Stimulated activated naive B cell treated with anti-CD40 and anti-IgM and Interleukin-4, amounts not matched to agents 10 μg/mL and 1 μg/mL and 100 μg/mL, for 72 hours (primary cell): ENCODE measurements around the gene CD38.

Experiments used
- ATAC-seq, 2 donors: fragments of 150-1000 bp; cut with Tn5 transposase; replicated peaks; 2 replicates each; pipeline ENCODE4 v1.10.0; 2021; ENCODE audit warnings: moderate library complexity in 1 of 2
- DNase-seq: peaks from one replicate; pipeline ENCODE4 v3.0.0; 2021
- H3K27ac Mint-ChIP-seq: one replicate; pipeline ENCODE4 v1.8.0; 2022; ENCODE audit warnings: mild to moderate bottlenecking, mixed read lengths
- H3K27me3 Mint-ChIP-seq, 2 donors: one replicate each; pipeline ENCODE4 v1.8.0; 2022; ENCODE audit warnings: mixed read lengths in 2 of 2
- H3K36me3 Mint-ChIP-seq, 2 donors: one replicate each; pipeline ENCODE4 v1.8.0; 2022; ENCODE audit warnings: mixed read lengths in 2 of 2, mild to moderate bottlenecking in 1 of 2
- H3K4me1 Mint-ChIP-seq, 2 donors: one replicate each; pipeline ENCODE4 v1.8.0; 2022; ENCODE audit warnings: mixed read lengths in 2 of 2, mild to moderate bottlenecking in 1 of 2
- H3K4me3 Mint-ChIP-seq, 2 donors: one replicate each; pipeline ENCODE4 v1.8.0; 2022; ENCODE audit warnings: mild to moderate bottlenecking in 2 of 2, mixed read lengths in 2 of 2, moderate library complexity in 1 of 2
- H3K9me3 Mint-ChIP-seq, 2 donors: one replicate each; pipeline ENCODE4 v1.8.0; 2022; ENCODE audit warnings: mixed read lengths in 2 of 2, mild to moderate bottlenecking in 1 of 2

The CD38 gene

DNA sequence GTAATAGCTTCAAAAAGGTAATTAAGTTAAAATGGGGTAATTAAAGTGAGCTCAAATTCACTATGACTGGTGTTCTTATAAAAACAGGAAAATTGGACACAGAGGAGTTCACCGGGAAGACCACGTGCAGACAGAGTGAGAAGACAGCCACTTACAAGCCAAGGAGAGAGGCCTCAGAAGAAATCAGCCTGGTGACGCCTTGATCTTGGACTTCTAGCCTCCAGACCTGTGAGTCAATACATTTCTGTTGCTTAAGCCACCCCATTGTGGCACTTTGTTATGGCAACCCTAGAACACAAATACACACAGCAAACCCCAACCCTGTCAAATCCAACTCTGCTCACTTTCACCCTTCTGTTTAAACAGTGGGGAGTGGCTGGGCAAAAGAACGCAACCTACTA, 4.1 kb upstream of the CD38 start:
- Mint-ChIP-seq H3K9me3 (no peaks in the 10 kb centered on the region), H3K27ac (no peak overlapping the region)
- no peak for ATAC-seq

GRCh38 chr4:15776871-15777648, 1.1 kb upstream of the CD38 start:
- H3K9me3 Mint-ChIP-seq, result no peaks in the 10 kb centered on the region
- DNase-seq, result no peak
- H3K27ac Mint-ChIP-seq, result no peak overlapping the region
- peaks cover 0 to 3% of the 10 kb centered on the region in 2 donors for H3K27me3 Mint-ChIP-seq
- H3K36me3 Mint-ChIP-seq, result peaks cover 5 to 7% of the 10 kb centered on the region in 2 donors
- H3K4me3 Mint-ChIP-seq, result no peak overlapping the region
- ATAC-seq, result no peak
- H3K4me1 Mint-ChIP-seq, result peaks cover 31 to 44% of the 10 kb centered on the region in 2 donors

More for the DNA sequence above, 4.1 kb upstream of the CD38 start:
- DNase-seq, result no peak
- H3K27me3 Mint-ChIP-seq, result peaks cover 0 to 3% of the 10 kb centered on the region in 2 donors
- peaks cover 24 to 25% of the 10 kb centered on the region in 2 donors for H3K4me1 Mint-ChIP-seq
- no peaks in the 10 kb centered on the region for H3K36me3 Mint-ChIP-seq
- no peak overlapping the region for H3K4me3 Mint-ChIP-seq

DNA sequence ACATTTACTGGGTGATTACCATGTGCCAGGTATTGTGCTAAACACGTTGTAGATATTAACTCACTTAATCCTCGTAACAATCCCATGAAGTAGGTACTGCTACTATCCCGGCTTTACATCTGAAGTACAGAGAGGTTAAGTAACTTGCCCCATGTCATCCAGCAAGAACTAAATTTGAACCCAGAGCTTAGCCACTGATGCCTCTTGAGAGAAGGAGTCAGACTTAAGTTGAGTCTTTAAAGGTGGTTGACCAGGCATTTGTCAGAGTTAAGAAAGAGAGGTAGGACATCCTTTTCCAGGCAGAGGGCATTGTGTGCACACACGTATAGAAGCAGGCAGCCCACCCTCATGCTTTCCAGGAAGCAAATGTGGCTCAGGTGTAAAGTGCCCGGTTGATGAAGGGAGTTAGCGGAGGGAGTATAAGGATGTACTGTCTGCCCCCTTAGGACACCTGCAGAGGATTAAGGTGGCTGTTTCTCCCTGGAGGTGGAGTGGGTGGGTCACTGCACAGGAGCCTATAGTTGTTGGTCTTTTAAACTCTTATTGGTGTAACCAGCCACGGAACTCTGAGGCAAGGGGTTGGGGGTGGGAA, 335 bp upstream of the CD38 start:
- ATAC-seq (no peak), DNase-seq (no peak)
- Mint-ChIP-seq H3K4me3 (peak overlapping the region; percentile 91 to 94), H3K9me3 (no peaks in the 10 kb centered on the region), H3K27me3 (peaks cover 0 to 3% of the 10 kb centered on the region in 2 donors), H3K4me1 (peaks cover 35 to 51% of the 10 kb centered on the region in 2 donors), H3K27ac (no peak overlapping the region), H3K36me3 (peaks cover 5 to 8% of the 10 kb centered on the region in 2 donors)

DNA sequence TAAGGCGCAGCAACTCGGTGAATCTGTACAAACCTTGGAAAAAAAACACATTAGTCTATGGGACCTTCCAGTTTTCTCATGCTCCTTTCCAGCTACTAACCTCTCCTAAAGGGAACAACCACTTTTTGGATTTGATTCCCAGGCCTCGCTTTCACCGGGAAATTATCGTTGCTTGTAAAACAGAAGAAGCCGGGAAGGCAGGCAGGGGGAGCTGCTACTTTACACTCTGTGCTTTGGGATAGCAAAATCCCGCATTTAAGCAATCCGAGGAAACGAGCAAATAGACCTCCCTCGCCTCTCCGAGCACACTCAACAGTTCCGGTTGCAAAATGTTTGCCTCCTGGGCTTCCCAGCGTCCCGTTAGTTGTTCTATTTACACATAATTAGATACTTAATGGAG, 1.2 kb downstream of the CD38 start:
- H3K4me3 Mint-ChIP-seq, result peak overlapping the region; percentile 91 to 94
- DNase-seq, result no peak
- H3K36me3 Mint-ChIP-seq, result peaks cover 14 to 16% of the 10 kb centered on the region in 2 donors
- no peak for ATAC-seq
- H3K27ac Mint-ChIP-seq, result peak overlapping the region; percentile 27
- peaks cover 0 to 2% of the 10 kb centered on the region in 2 donors for H3K9me3 Mint-ChIP-seq
- peaks cover 0 to 3% of the 10 kb centered on the region in 2 donors for H3K27me3 Mint-ChIP-seq
- H3K4me1 Mint-ChIP-seq, result peaks cover 43 to 66% of the 10 kb centered on the region in 2 donors

DNA sequence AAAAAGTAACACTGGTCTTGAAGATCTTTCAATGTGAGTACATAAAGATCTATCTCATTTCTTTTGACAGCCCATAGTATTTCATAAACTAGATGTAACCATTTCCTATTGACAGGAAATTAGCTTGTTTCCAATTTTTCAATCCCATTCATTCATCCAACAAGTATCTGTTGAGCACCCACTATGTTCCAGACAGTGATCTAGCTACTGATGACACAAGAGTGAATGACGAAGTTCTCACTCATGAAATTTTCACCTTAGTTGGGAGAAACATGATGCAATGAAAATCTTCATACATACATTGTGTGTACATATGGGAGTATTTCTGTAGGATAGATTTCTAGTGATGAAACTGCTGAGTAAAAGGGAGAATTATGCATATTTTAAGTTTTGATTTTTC, 1.7 kb downstream of the CD38 start:
- H3K36me3 Mint-ChIP-seq, result peaks cover 18 to 19% of the 10 kb centered on the region in 2 donors
- DNase-seq (no peak), ATAC-seq (no peak)

DNA sequence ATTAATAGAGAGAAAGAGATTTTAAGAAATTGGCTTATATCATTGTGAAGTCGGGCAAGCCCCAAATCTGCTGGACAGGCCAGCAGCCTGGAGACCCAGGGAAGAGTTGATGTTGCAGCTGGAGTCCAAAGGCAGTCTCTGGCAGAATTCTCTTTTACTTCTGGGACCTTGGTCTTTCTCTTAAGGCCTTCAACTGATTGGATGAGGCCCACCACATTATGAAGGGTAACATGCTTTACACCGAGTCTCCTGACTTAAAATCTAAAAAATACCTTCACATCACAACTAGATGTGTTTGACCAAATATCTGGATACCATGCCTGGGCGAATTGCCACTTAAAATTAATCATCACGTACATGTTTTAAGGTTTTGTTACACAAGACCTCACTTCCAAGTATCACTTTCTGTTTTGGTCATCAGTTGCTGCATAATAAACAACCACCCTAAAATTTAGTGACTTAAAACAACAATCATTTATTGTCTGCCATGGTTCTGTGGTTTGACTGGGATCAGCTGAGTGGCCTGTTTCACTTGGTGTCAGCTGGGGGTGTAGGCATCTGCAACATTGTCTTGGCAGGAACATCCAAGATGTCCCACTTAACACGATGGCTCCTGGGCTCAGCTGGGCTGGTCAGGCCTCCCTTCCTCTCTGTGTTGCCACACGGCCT, 3.4 kb downstream of the CD38 start:
- Mint-ChIP-seq H3K36me3 (peaks cover 25 to 31% of the 10 kb centered on the region in 2 donors), H3K4me1 (peaks cover 51 to 78% of the 10 kb centered on the region in 2 donors), H3K9me3 (peaks cover 0 to 7% of the 10 kb centered on the region in 2 donors), H3K27me3 (no peaks in the 10 kb centered on the region), H3K4me3 (no peak overlapping the region), H3K27ac (peak overlapping the region; percentile 27)
- ATAC-seq (peak; percentile 15 to 31), DNase-seq (no peak)

More for the DNA sequence above, 1.7 kb downstream of the CD38 start:
- Mint-ChIP-seq H3K27ac (no peak overlapping the region), H3K4me3 (peak overlapping the region; percentile 91 to 94), H3K4me1 (peaks cover 47 to 71% of the 10 kb centered on the region in 2 donors), H3K9me3 (peaks cover 0 to 2% of the 10 kb centered on the region in 2 donors), H3K27me3 (peaks cover 0 to 3% of the 10 kb centered on the region in 2 donors)

- ATAC-seq (no peak), DNase-seq (no peak)
- H3K4me1 Mint-ChIP-seq, result peaks cover 35 to 76% of the 10 kb centered on the region in 2 donors
- no peaks in the 10 kb centered on the region for H3K27me3 Mint-ChIP-seq
- H3K4me3 Mint-ChIP-seq, result no peak overlapping the region
- peaks cover 3 to 7% of the 10 kb centered on the region in 2 donors for H3K9me3 Mint-ChIP-seq
- H3K36me3 Mint-ChIP-seq, result peaks cover 34 to 39% of the 10 kb centered on the region in 2 donors
- H3K27ac Mint-ChIP-seq, result no peak overlapping the region
These were observed 5.5 kb downstream of the CD38 start for GRCh38 chr4:15783676-15784075.

DNA sequence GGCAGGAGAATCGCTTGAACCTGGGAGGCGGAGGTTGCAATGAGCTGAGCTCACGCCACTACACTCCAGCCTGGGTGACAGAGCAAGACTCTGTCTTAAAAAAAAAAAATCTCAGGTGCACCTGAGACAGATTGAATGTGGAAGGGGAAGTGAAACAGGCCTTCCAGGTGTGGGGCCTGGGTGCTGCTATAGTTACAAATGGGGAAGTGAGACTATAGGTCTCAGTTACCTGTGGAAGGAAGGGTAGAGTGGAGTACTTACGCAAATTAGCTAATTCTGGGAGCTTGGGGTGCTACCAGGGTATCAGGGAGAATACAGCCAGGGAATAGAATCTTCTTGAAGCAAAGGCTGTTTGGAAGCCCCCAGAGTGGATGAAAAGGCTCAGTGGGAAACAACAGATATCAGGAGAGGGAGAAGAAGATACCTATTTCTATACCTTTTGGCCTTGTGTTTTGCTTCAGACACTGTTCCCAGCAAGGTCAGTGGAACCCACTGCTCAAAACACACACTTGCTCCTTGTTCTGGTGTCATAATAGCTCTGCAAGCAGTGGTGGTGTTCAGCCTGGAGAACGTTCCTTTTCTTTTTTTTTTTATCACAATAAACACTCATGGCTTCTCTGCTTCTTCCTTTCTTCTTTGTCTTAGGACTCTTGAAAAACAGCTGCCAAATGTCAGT, 7.0 kb downstream of the CD38 start:
- Mint-ChIP-seq H3K36me3 (peaks cover 34 to 39% of the 10 kb centered on the region in 2 donors), H3K4me1 (peaks cover 32 to 67% of the 10 kb centered on the region in 2 donors), H3K27me3 (no peaks in the 10 kb centered on the region), H3K4me3 (peak overlapping the region; percentile 3 to 54), H3K27ac (peak overlapping the region; percentile 43), H3K9me3 (peaks cover 3 to 7% of the 10 kb centered on the region in 2 donors)
- DNase-seq (peak; percentile 44), ATAC-seq (peak; percentile 91 to 94)

GRCh38 chr4:15786743-15787142, 8.6 kb downstream of the CD38 start:
- ATAC-seq, result no peak
- no peak for DNase-seq
- Mint-ChIP-seq H3K4me1 (peaks cover 26 to 51% of the 10 kb centered on the region in 2 donors), H3K27ac (no peak overlapping the region), H3K9me3 (peaks cover 3 to 7% of the 10 kb centered on the region in 2 donors), H3K4me3 (no peak overlapping the region), H3K27me3 (no peaks in the 10 kb centered on the region), H3K36me3 (peaks cover 32 to 36% of the 10 kb centered on the region in 2 donors)

DNA sequence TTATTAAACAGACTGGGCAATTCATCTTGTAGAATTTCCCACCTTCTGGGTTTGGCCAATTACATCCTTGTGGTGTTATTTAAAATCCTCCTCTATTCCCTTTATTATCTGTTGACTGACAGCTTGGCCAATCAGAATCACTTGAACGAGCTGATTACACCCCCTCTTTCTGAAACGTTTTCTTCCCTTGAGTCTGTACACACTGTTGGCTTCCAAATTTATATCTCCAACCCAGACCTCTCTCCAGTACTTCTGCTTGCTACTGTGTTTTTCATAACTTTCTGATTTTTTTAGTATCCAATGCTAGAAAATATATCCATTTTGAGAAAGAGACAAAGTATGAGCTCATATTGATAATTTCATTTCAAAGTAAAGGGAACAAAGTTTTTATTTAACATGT, 14.8 kb downstream of the CD38 start:
- DNase-seq, result no peak
- Mint-ChIP-seq H3K27me3 (no peaks in the 10 kb centered on the region), H3K36me3 (peaks cover 3 to 9% of the 10 kb centered on the region in 2 donors), H3K27ac (no peak overlapping the region), H3K9me3 (no peaks in the 10 kb centered on the region), H3K4me3 (no peak overlapping the region), H3K4me1 (peaks cover 21 to 48% of the 10 kb centered on the region in 2 donors)
- ATAC-seq, result no peak

DNA sequence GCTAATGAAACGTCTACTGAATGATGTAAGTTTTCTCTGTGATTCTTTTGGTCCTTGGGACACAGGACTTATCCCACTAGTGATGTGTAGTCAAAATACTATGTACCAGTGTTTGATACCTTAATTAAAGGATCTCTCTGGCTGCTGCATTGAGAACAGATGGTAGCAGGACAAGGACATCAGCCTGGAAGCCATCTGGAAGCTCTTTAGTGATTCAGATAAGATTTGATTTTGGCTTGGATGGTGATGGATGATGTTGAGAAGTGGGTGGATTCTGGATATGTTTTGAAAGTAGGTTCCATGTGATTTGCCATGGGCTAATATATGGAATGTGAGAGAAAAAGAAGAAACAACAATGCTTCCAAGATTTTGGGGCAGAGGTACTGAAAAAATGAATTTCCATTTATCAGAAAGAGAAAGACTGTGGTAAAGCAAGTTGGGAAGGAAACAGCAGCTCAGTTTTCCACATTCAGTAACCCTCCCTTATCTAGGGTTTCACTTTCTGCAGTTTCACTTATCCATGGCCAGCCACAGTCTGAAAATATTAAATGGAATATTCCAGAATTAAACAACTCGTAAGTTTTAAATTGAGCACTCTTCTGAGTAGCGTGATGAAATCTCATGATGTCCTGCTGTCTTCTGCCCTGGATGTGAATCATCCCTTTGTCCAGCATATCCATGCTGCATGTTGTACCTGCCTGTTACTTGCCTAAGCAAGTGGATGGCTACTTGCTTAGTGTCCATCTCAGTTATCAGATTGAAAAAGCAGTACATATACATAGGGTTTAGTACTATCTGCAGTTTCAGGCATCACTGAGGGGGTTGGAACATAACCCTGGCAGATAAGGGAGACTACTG, 15.6 kb downstream of the CD38 start:
- Mint-ChIP-seq H3K9me3 (no peaks in the 10 kb centered on the region), H3K27me3 (no peaks in the 10 kb centered on the region), H3K36me3 (peaks cover 2 to 6% of the 10 kb centered on the region in 2 donors), H3K4me1 (peaks cover 23 to 48% of the 10 kb centered on the region in 2 donors), H3K27ac (no peak overlapping the region), H3K4me3 (peak overlapping the region in 1 of 2 donors; percentile 4)
- no peak for DNase-seq
- ATAC-seq, result no peak

- no peaks in the 10 kb centered on the region for H3K27me3 Mint-ChIP-seq
- H3K27ac Mint-ChIP-seq, result no peak overlapping the region
- DNase-seq, result no peak
- peaks cover 26 to 53% of the 10 kb centered on the region in 2 donors for H3K4me1 Mint-ChIP-seq
- peaks cover 2 to 6% of the 10 kb centered on the region in 2 donors for H3K36me3 Mint-ChIP-seq
- ATAC-seq, result no peak
- H3K9me3 Mint-ChIP-seq, result no peaks in the 10 kb centered on the region
- H3K4me3 Mint-ChIP-seq, result peak overlapping the region in 1 of 2 donors; percentile 1
These were observed 16.3 kb downstream of the CD38 start for GRCh38 chr4:15794426-15794825.

DNA sequence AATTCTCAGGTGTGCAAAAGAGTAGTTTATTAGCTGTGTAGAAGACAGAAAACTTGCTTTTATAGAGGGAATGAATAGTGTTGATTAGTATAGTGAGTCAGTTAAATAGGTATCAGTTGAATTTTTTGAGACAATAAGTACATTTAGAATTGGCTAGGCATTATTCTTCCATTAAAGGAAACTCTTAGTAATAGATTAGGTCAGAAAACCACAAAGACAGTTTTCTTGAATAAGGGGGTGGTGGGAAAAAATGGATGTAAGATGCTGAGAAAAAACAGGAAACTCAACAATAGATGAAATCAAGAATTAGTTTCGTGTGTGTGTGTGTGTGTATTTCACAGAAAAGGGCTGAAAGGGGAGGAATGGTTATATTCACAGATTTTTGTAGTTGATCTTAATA, 16.8 kb downstream of the CD38 start:
- H3K9me3 Mint-ChIP-seq, result no peaks in the 10 kb centered on the region
- peaks cover 30 to 58% of the 10 kb centered on the region in 2 donors for H3K4me1 Mint-ChIP-seq
- H3K36me3 Mint-ChIP-seq, result peaks cover 2 to 6% of the 10 kb centered on the region in 2 donors
- no peaks in the 10 kb centered on the region for H3K27me3 Mint-ChIP-seq
- ATAC-seq (peak; percentile 73 to 77), DNase-seq (no peak)
- peak overlapping the region; percentile 4 to 27 for H3K4me3 Mint-ChIP-seq
- peak overlapping the region; percentile 43 for H3K27ac Mint-ChIP-seq
